Liver (tissue), 9 donors: ENCODE data around the gene PCDH9. TPM values are rescaled to one million over a fixed set of nuclear protein-coding genes. Genes with fewer than 3 reads are reported as not detected.

Source experiments
- DNase-seq: peaks from one replicate; pipeline ENCODE4 v3.0.0-alpha.2; 2017; ENCODE audit warnings: low spot score
- H3K27ac ChIP-seq, 2 donors: one replicate each; pipeline ENCODE4 v1.7.0; 2013; ENCODE audit warnings: inconsistent platforms in 2 of 2, low read length in 2 of 2, control low read depth in 1 of 2, low read depth in 1 of 2, mild to moderate bottlenecking in 1 of 2
- H3K27me3 ChIP-seq, 4 donors: one replicate each; pipeline versions ENCODE4 v1.6.1 to v1.7.0; 2013; ENCODE audit warnings: low read length in 3 of 4, inconsistent platforms in 1 of 4, mild to moderate bottlenecking in 1 of 4, moderate library complexity in 1 of 4; ENCODE audit not compliant: control insufficient read depth in 4 of 4, insufficient read depth in 4 of 4
- H3K36me3 ChIP-seq, 4 donors: one replicate each; pipeline versions ENCODE4 v1.6.1 to v1.7.0; 2013; ENCODE audit warnings: low read length in 3 of 4, mild to moderate bottlenecking in 3 of 4, low read depth in 1 of 4, moderate library complexity in 1 of 4; ENCODE audit not compliant: control insufficient read depth in 4 of 4, insufficient read depth in 3 of 4
- H3K4me1 ChIP-seq, 4 donors: one replicate each; pipeline versions ENCODE4 v1.6.1 to v1.7.0; 2013; ENCODE audit warnings: low read length in 3 of 4, mild to moderate bottlenecking in 3 of 4, moderate library complexity in 1 of 4; ENCODE audit not compliant: control insufficient read depth in 4 of 4, insufficient read depth in 4 of 4
- H3K4me3 ChIP-seq, 3 donors: one replicate each; pipeline versions ENCODE4 v1.6.1 to v1.7.0; 2013; ENCODE audit warnings: low read length in 3 of 3, control low read depth in 1 of 3, low read depth in 1 of 3, mild to moderate bottlenecking in 1 of 3
- H3K9ac ChIP-seq, 2 donors: one replicate each; pipeline ENCODE4 v1.7.0; 2013; ENCODE audit warnings: low read length in 2 of 2, mild to moderate bottlenecking in 2 of 2, moderate library complexity in 2 of 2, control low read depth in 1 of 2, low read depth in 1 of 2
- H3K9me3 ChIP-seq, 4 donors: one replicate each; pipeline versions ENCODE4 v1.6.1 to v1.7.0; 2013; ENCODE audit warnings: low read length in 3 of 4; ENCODE audit not compliant: control insufficient read depth in 4 of 4
- ATF3 ChIP-seq: IDR thresholded peaks from 2 replicates; pipeline ENCODE4 v1.6.1; 2016; ENCODE audit warnings: antibody characterized with exemption
- CTCF ChIP-seq: fragments of 150-350 bp; IDR thresholded peaks from 2 replicates; pipeline ENCODE4 v1.5.1; 2017; ENCODE audit warnings: improper control_type of control experiment, low read depth, low read length; ENCODE audit not compliant: missing input control
- EGR1 ChIP-seq, 2 donors: IDR thresholded peaks; 2 replicates each; pipeline ENCODE4 v1.6.1; 2016 to 2018; ENCODE audit warnings: antibody characterized with exemption in 2 of 2, low read depth in 2 of 2
- FOXA1 ChIP-seq: IDR thresholded peaks from 2 replicates; pipeline ENCODE4 v1.6.1; 2016; ENCODE audit warnings: antibody characterized with exemption
- FOXA2 ChIP-seq: IDR thresholded peaks from 2 replicates; pipeline ENCODE4 v1.6.1; 2016; ENCODE audit warnings: antibody characterized with exemption
- GABPA ChIP-seq, 2 donors: IDR thresholded peaks in 1 of 2; conservative IDR thresholded peaks in 1 of 2; 2 replicates each; pipeline ENCODE4 v1.6.1; 2016; ENCODE audit warnings: antibody characterized with exemption in 2 of 2, mild to moderate bottlenecking in 1 of 2, moderate library complexity in 1 of 2
- HNF4G ChIP-seq: IDR thresholded peaks from 2 replicates; pipeline ENCODE4 v1.6.1; 2016; ENCODE audit warnings: antibody characterized with exemption
- JUND ChIP-seq, 2 donors: IDR thresholded peaks; 2 replicates each; pipeline ENCODE4 v1.6.1; 2016; ENCODE audit warnings: antibody characterized with exemption in 2 of 2
- MAX ChIP-seq: IDR thresholded peaks from 2 replicates; pipeline ENCODE4 v1.6.1; 2016; ENCODE audit warnings: antibody characterized with exemption
- NR2F2 ChIP-seq: IDR thresholded peaks from 2 replicates; pipeline ENCODE4 v1.6.1; 2016; ENCODE audit warnings: antibody characterized with exemption
- RAD21 ChIP-seq, 2 donors: IDR thresholded peaks; 2 replicates each; pipeline ENCODE4 v1.6.1; 2016; ENCODE audit warnings: antibody characterized with exemption in 2 of 2, mild to moderate bottlenecking in 2 of 2
- REST ChIP-seq: IDR thresholded peaks from 2 replicates; pipeline ENCODE4 v1.6.1; 2016; ENCODE audit warnings: antibody characterized with exemption, mild to moderate bottlenecking
- RXRA ChIP-seq, 2 donors: IDR thresholded peaks; 2 replicates each; pipeline ENCODE4 v1.6.1; 2017 to 2018; ENCODE audit warnings: antibody characterized with exemption in 2 of 2, mild to moderate bottlenecking in 1 of 2
- SP1 ChIP-seq: IDR thresholded peaks from 2 replicates; pipeline ENCODE4 v1.6.1; 2018; ENCODE audit warnings: antibody characterized with exemption, mild to moderate bottlenecking
- TAF1 ChIP-seq: conservative IDR thresholded peaks from 2 replicates; pipeline ENCODE4 v1.6.1; 2016; ENCODE audit warnings: antibody characterized with exemption, mild to moderate bottlenecking
- YY1 ChIP-seq: IDR thresholded peaks from 2 replicates; pipeline ENCODE4 v1.6.1; 2016; ENCODE audit warnings: antibody characterized with exemption, mild to moderate bottlenecking
- ZBTB33 ChIP-seq: IDR thresholded peaks from 2 replicates; pipeline ENCODE4 v1.6.1; 2016; ENCODE audit warnings: antibody characterized with exemption
- whole genome bisulfite sequencing: extraction: QIAGEN DNeasy Blood & Tissue Kit; methylation state at CpG from one replicate; pipeline ENCODE4 v1.1.7; 2013; 5-methylcytosine and 5-hydroxymethylcytosine counted together
- polyA plus RNA-seq, 2 donors: library from polyadenylated mRNA; stranded (reverse) in 1 of 2; unstranded in 1 of 2; fragments of 200-250 nt in 1 of 2; fragments of >200 nt in 1 of 2; fragmentation: Nextera tagmentation in 1 of 2; extraction: Ambion mirVana in 1 of 2; gene quantifications; one replicate each; pipeline versions ENCODE4 v1.2.1 to v1.2.3, GENCODE V29; 2013 to 2015
- total RNA-seq, 2 donors: library from RNA; depleted of rRNA; stranded (reverse); fragments of >200 nt; gene quantifications; one replicate each; pipeline ENCODE4 v1.2.3, GENCODE V29; 2014
- donor health status: healthy.
- donor health status: healthy.
- donor health status: healthy.
- donor health status: healthy.
- donor health status: healthy.

The PCDH9 gene
- total and polyA plus RNA-seq, 4 donors = 0.90 to 4.0 (median 2.2) TPM

- H3K36me3 ChIP-seq = no peaks in the 10 kb centered on the region
- H3K9me3 ChIP-seq = no peaks in the 10 kb centered on the region
- no peak for DNase-seq
- no peak overlapping the region for H3K4me3 ChIP-seq
- TF ChIP-seq HNF4G (no peak), RAD21 (IDR thresholded peaks at IDR 0.05) (no peak), TAF1 (no peak), ATF3 (no peak), REST (no peak), ZBTB33 (no peak), JUND (IDR thresholded peaks at IDR 0.05) (no peak), GABPA (IDR thresholded peaks at IDR 0.05 in 1 of 2, conservative IDR thresholded peaks at IDR 0.05 in 1 of 2) (no peak), FOXA1 (no peak), MAX (no peak), NR2F2 (no peak), RXRA (IDR thresholded peaks at IDR 0.05) (no peak), SP1 (no peak), EGR1 (IDR thresholded peaks at IDR 0.05; ENCODE audit: low read depth in 2 of 2) (no peak), CTCF (no peak), YY1 (no peak), FOXA2 (no peak)
- no peak overlapping the region for H3K27ac ChIP-seq
- WGBS = 45% methylated on average over 2 of the region's 2 CpGs
- no peak overlapping the region for H3K9ac ChIP-seq
- peaks cover 0 to 12% (median 7%) of the 10 kb centered on the region in 4 donors for H3K4me1 ChIP-seq
- H3K27me3 ChIP-seq = no peaks in the 10 kb centered on the region
Observed at GRCh38 chr13:66992719-66993118, 237.4 kb downstream of the PCDH9 start.

GRCh38 chr13:66992183-66992582, 238.0 kb downstream of the PCDH9 start:
- no peak overlapping the region for H3K4me3 ChIP-seq
- no peak overlapping the region for H3K9ac ChIP-seq
- no peak overlapping the region for H3K27ac ChIP-seq
- H3K36me3 ChIP-seq = no peaks in the 10 kb centered on the region
- no peaks in the 10 kb centered on the region for H3K27me3 ChIP-seq
- DNase-seq = no peak
- H3K4me1 ChIP-seq = peaks cover 0 to 12% (median 7%) of the 10 kb centered on the region in 4 donors
- no peaks in the 10 kb centered on the region for H3K9me3 ChIP-seq
- WGBS = 86% methylated on average over 3 of the region's 3 CpGs
- TF ChIP-seq ATF3 = no peak
- TF ChIP-seq SP1 = no peak
- TF ChIP-seq MAX = no peak
- TF ChIP-seq REST = no peak
- TF ChIP-seq TAF1 = no peak
- no peak for TF ChIP-seq YY1
- TF ChIP-seq JUND (IDR thresholded peaks at IDR 0.05) = no peak
- no peak for TF ChIP-seq CTCF
- TF ChIP-seq GABPA (IDR thresholded peaks at IDR 0.05 in 1 of 2, conservative IDR thresholded peaks at IDR 0.05 in 1 of 2) = no peak
- TF ChIP-seq FOXA2 = no peak
- TF ChIP-seq RAD21 (IDR thresholded peaks at IDR 0.05) = no peak
